ENCODE results near the gene LARGE1.
A peak's percentile ranks its signal among the peaks of the same experiment; 100 is the strongest.

LARGE1 gene

GRCh38 chr22:33756508-33756949 is 163.7 kb downstream of the LARGE1 start:
- TF ChIP-seq SPI1 (IDR thresholded peaks at IDR 0.05; ENCODE audit: low read depth, low read length) (no peak), TAF1 (IDR thresholded peaks at IDR 0.05; ENCODE audit: low read depth, low read length) (no peak), POU2F2 (IDR thresholded peaks at IDR 0.05; ENCODE audit: low read depth, low read length) (no peak), PAX5 (IDR thresholded peaks at IDR 0.05; ENCODE audit: insufficient read depth, low read length, severe bottlenecking) (no peak), POLR2AphosphoS5 (IDR thresholded peaks at IDR 0.05; ENCODE audit: low read depth, low read length) (no peak), POLR2A (IDR thresholded peaks at IDR 0.05; ENCODE audit: low read depth, low read length) (no peak)
- DNase-seq (ENCODE audit: insufficient read length, low spot score) (no peak), FAIRE-seq (no peak)

- no peak for TF ChIP-seq TAF1 (IDR thresholded peaks at IDR 0.05; ENCODE audit: low read depth, low read length)
- peak; percentile 93 for TF ChIP-seq SPI1 (IDR thresholded peaks at IDR 0.05; ENCODE audit: low read depth, low read length)
- DNase-seq (ENCODE audit: insufficient read length, low spot score) (no peak), FAIRE-seq (no peak)
These were observed 171.6 kb downstream of the LARGE1 start for GRCh38 chr22:33748714-33749113.

GRCh38 chr22:33747576-33748180 is 172.6 kb downstream of the LARGE1 start:
- no peak for DNase-seq (ENCODE audit: insufficient read length, low spot score)
- TF ChIP-seq TAF1 (IDR thresholded peaks at IDR 0.05; ENCODE audit: low read depth, low read length) = no peak
- TF ChIP-seq POLR2A (IDR thresholded peaks at IDR 0.05; ENCODE audit: low read depth, low read length) = no peak
- no peak for TF ChIP-seq POU2F2 (IDR thresholded peaks at IDR 0.05; ENCODE audit: low read depth, low read length)
- TF ChIP-seq PAX5 (IDR thresholded peaks at IDR 0.05; ENCODE audit: insufficient read depth, low read length, severe bottlenecking) = no peak
- TF ChIP-seq SPI1 (IDR thresholded peaks at IDR 0.05; ENCODE audit: low read depth, low read length) = no peak
- no peak for TF ChIP-seq POLR2AphosphoS5 (IDR thresholded peaks at IDR 0.05; ENCODE audit: low read depth, low read length)
- FAIRE-seq = no peak

- DNase-seq (ENCODE audit: insufficient read length, low spot score) (no peak), FAIRE-seq (no peak)
- TF ChIP-seq TAF1 (IDR thresholded peaks at IDR 0.05; ENCODE audit: low read depth, low read length) (no peak), PAX5 (IDR thresholded peaks at IDR 0.05; ENCODE audit: insufficient read depth, low read length, severe bottlenecking) (no peak), POU2F2 (IDR thresholded peaks at IDR 0.05; ENCODE audit: low read depth, low read length) (no peak), SPI1 (IDR thresholded peaks at IDR 0.05; ENCODE audit: low read depth, low read length) (no peak), POLR2AphosphoS5 (IDR thresholded peaks at IDR 0.05; ENCODE audit: low read depth, low read length) (no peak), POLR2A (IDR thresholded peaks at IDR 0.05; ENCODE audit: low read depth, low read length) (no peak)
These were observed 173.2 kb downstream of the LARGE1 start for GRCh38 chr22:33747029-33747428.

- FAIRE-seq = no peak
- TF ChIP-seq POU2F2 (IDR thresholded peaks at IDR 0.05; ENCODE audit: low read depth, low read length) (no peak), SPI1 (IDR thresholded peaks at IDR 0.05; ENCODE audit: low read depth, low read length) (no peak), PAX5 (IDR thresholded peaks at IDR 0.05; ENCODE audit: insufficient read depth, low read length, severe bottlenecking) (no peak), POLR2A (IDR thresholded peaks at IDR 0.05; ENCODE audit: low read depth, low read length) (no peak), POLR2AphosphoS5 (IDR thresholded peaks at IDR 0.05; ENCODE audit: low read depth, low read length) (no peak), TAF1 (IDR thresholded peaks at IDR 0.05; ENCODE audit: low read depth, low read length) (no peak)
- no peak for DNase-seq (ENCODE audit: insufficient read length, low spot score)
These were observed 173.8 kb downstream of the LARGE1 start for GRCh38 chr22:33746501-33746928.

- TF ChIP-seq POLR2AphosphoS5 (IDR thresholded peaks at IDR 0.05; ENCODE audit: low read depth, low read length) (no peak), TAF1 (IDR thresholded peaks at IDR 0.05; ENCODE audit: low read depth, low read length) (no peak), POLR2A (IDR thresholded peaks at IDR 0.05; ENCODE audit: low read depth, low read length) (no peak), SPI1 (IDR thresholded peaks at IDR 0.05; ENCODE audit: low read depth, low read length) (no peak), PAX5 (IDR thresholded peaks at IDR 0.05; ENCODE audit: insufficient read depth, low read length, severe bottlenecking) (no peak), POU2F2 (IDR thresholded peaks at IDR 0.05; ENCODE audit: low read depth, low read length) (no peak)
- FAIRE-seq (no peak), DNase-seq (ENCODE audit: insufficient read length, low spot score) (no peak)
These were observed 174.8 kb downstream of the LARGE1 start for GRCh38 chr22:33745501-33745900.

- peak; percentile 89 for TF ChIP-seq SPI1 (IDR thresholded peaks at IDR 0.05; ENCODE audit: low read depth, low read length)
- no peak for TF ChIP-seq POU2F2 (IDR thresholded peaks at IDR 0.05; ENCODE audit: low read depth, low read length)
- peak; percentile 35 for DNase-seq (ENCODE audit: insufficient read length, low spot score)
- peak; percentile 85 for FAIRE-seq
These were observed 176.5 kb downstream of the LARGE1 start for GRCh38 chr22:33743756-33744155.

GRCh38 chr22:33741025-33741424 is 179.3 kb downstream of the LARGE1 start:
- TF ChIP-seq POLR2AphosphoS5 (IDR thresholded peaks at IDR 0.05; ENCODE audit: low read depth, low read length) = no peak
- TF ChIP-seq POU2F2 (IDR thresholded peaks at IDR 0.05; ENCODE audit: low read depth, low read length) = no peak
- no peak for TF ChIP-seq POLR2A (IDR thresholded peaks at IDR 0.05; ENCODE audit: low read depth, low read length)
- no peak for TF ChIP-seq SPI1 (IDR thresholded peaks at IDR 0.05; ENCODE audit: low read depth, low read length)
- TF ChIP-seq PAX5 (IDR thresholded peaks at IDR 0.05; ENCODE audit: insufficient read depth, low read length, severe bottlenecking) = no peak
- no peak for TF ChIP-seq TAF1 (IDR thresholded peaks at IDR 0.05; ENCODE audit: low read depth, low read length)
- no peak for DNase-seq (ENCODE audit: insufficient read length, low spot score)
- no peak for FAIRE-seq

GRCh38 chr22:33739516-33739915 is 180.8 kb downstream of the LARGE1 start:
- FAIRE-seq (no peak), DNase-seq (ENCODE audit: insufficient read length, low spot score) (no peak)
- TF ChIP-seq POLR2A (IDR thresholded peaks at IDR 0.05; ENCODE audit: low read depth, low read length) = no peak
- no peak for TF ChIP-seq POU2F2 (IDR thresholded peaks at IDR 0.05; ENCODE audit: low read depth, low read length)
- no peak for TF ChIP-seq PAX5 (IDR thresholded peaks at IDR 0.05; ENCODE audit: insufficient read depth, low read length, severe bottlenecking)
- no peak for TF ChIP-seq TAF1 (IDR thresholded peaks at IDR 0.05; ENCODE audit: low read depth, low read length)
- TF ChIP-seq POLR2AphosphoS5 (IDR thresholded peaks at IDR 0.05; ENCODE audit: low read depth, low read length) = no peak
- TF ChIP-seq SPI1 (IDR thresholded peaks at IDR 0.05; ENCODE audit: low read depth, low read length) = no peak

- TF ChIP-seq POLR2AphosphoS5 (IDR thresholded peaks at IDR 0.05; ENCODE audit: low read depth, low read length) = no peak
- TF ChIP-seq PAX5 (IDR thresholded peaks at IDR 0.05; ENCODE audit: insufficient read depth, low read length, severe bottlenecking) = no peak
- no peak for TF ChIP-seq POU2F2 (IDR thresholded peaks at IDR 0.05; ENCODE audit: low read depth, low read length)
- TF ChIP-seq SPI1 (IDR thresholded peaks at IDR 0.05; ENCODE audit: low read depth, low read length) = no peak
- no peak for TF ChIP-seq POLR2A (IDR thresholded peaks at IDR 0.05; ENCODE audit: low read depth, low read length)
- TF ChIP-seq TAF1 (IDR thresholded peaks at IDR 0.05; ENCODE audit: low read depth, low read length) = no peak
- DNase-seq (ENCODE audit: insufficient read length, low spot score) = no peak
- no peak for FAIRE-seq
These were observed 182.6 kb downstream of the LARGE1 start for GRCh38 chr22:33737662-33738061.
